ENCODE results near the gene CIAO3. TPM values are rescaled to one million over a fixed set of nuclear protein-coding genes. Genes with fewer than 3 reads are reported as not detected.

Gene CIAO3
- total RNA-seq, 4 donors from 2014 or later, result 39.8 to 53.2 (median 45.6) TPM

GRCh38 chr16:722835-723633 lies 17.8 kb downstream of the CIAO3 start:
- H3K9me3 ChIP-seq, result no peaks in the 10 kb centered on the region
- WGBS, 2 donors, result 84 to 94% methylated on average over 9 to 18 of the region's 24 CpGs

GRCh38 chr16:721765-722540 lies 18.8 kb downstream of the CIAO3 start:
- Histone ChIP-seq H3K4me3 (peak overlapping the region; percentile 65 to 91 (median 81)), H3K27me3 (peaks cover 0 to 6% of the 10 kb centered on the region in 2 donors), H3K36me3 (no peaks in the 10 kb centered on the region), H3K4me1 (peaks cover 0 to 54% (median 32%) of the 10 kb centered on the region in 4 donors), H3K9me3 (no peaks in the 10 kb centered on the region), H3K27ac (peak overlapping the region; percentile 72 to 93 (median 88))
- 74 to 90% methylated on average over 7 to 48 of the region's 51 CpGs for WGBS, 2 donors
- TF ChIP-seq, protein P1, sequence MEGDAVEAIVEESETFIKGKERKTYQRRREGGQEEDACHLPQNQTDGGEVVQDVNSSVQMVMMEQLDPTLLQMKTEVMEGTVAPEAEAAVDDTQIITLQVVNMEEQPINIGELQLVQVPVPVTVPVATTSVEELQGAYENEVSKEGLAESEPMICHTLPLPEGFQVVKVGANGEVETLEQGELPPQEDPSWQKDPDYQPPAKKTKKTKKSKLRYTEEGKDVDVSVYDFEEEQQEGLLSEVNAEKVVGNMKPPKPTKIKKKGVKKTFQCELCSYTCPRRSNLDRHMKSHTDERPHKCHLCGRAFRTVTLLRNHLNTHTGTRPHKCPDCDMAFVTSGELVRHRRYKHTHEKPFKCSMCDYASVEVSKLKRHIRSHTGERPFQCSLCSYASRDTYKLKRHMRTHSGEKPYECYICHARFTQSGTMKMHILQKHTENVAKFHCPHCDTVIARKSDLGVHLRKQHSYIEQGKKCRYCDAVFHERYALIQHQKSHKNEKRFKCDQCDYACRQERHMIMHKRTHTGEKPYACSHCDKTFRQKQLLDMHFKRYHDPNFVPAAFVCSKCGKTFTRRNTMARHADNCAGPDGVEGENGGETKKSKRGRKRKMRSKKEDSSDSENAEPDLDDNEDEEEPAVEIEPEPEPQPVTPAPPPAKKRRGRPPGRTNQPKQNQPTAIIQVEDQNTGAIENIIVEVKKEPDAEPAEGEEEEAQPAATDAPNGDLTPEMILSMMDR (IDR thresholded peaks at IDR 0.05), result no peak
- TF ChIP-seq EP300 (IDR thresholded peaks at IDR 0.05) (no peak), POLR2A (IDR thresholded peaks at IDR 0.05) (no peak)
- DNase-seq (ENCODE audit: low spot score in 2 of 2), result no peak

More at GRCh38 chr16:722835-723633, 17.8 kb downstream of the CIAO3 start:
- Histone ChIP-seq H3K36me3 (no peaks in the 10 kb centered on the region), H3K4me3 (no peak overlapping the region), H3K27me3 (peaks cover 0 to 14% of the 10 kb centered on the region in 2 donors), H3K27ac (no peak overlapping the region), H3K4me1 (peaks cover 0 to 54% (median 38%) of the 10 kb centered on the region in 4 donors)
- no peak for TF ChIP-seq EP300 (IDR thresholded peaks at IDR 0.05)
- TF ChIP-seq POLR2A (IDR thresholded peaks at IDR 0.05), result no peak
- TF ChIP-seq, protein P1 (IDR thresholded peaks at IDR 0.05), result no peak
- DNase-seq (ENCODE audit: low spot score in 2 of 2), result no peak

DNA sequence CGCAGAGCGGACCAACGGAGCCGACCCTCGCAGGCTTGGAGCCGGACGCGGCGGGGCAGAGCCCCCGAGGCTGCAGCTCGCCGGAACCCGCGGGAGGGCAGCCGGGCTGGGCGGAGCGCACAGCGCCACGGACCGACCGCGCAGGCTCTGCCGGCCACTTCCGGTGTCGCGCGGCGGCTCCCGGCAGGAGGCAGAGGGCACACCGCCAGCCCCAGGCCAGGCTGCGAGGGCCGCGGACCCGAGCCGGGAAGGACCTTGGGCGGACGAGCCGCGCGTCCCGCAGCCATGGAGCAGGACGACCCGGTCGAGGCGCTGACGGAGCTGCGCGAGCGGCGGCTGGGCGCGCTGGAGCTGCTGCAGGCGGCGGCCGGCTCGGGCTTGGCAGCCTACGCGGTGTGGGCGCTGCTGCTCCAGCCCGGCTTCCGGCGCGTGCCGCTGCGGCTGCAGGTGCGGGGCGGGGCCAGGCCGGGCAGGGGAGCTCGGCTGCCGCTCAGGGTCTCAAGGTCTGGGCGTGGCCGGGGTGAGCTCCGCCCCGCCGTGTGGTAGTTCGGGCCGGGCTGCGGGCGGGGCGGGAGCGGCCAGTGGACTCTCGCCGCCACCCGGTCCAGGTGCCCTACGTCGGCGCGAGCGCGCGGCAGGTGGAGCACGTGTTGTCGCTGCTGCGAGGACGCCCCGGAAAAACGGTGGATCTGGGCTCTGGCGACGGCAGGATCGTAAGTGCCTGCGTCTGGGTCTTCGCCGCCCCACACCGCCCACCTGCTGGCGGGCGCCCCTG lies 19.6 kb downstream of the CIAO3 start, which contains the start of gene ANTKMT:
Gene ANTKMT (plus strand): TSS at position 157 of the 775 bp plus-strand sequence. CDS start 129 bp downstream, at position 286.
- WGBS, 2 donors, result 0 to 3% methylated on average over 32 to 76 of the region's 106 CpGs
- no peaks in the 10 kb centered on the region for H3K9me3 ChIP-seq
- peaks cover 0 to 2% of the 10 kb centered on the region in 2 donors for H3K27me3 ChIP-seq
- TF ChIP-seq, protein P1 (IDR thresholded peaks at IDR 0.05), result peak in 2 of 5 experiments; percentile 36 to 73
- TF ChIP-seq EP300 (IDR thresholded peaks at IDR 0.05) (no peak), POLR2A (IDR thresholded peaks at IDR 0.05) (peak; percentile 25 to 48)
- peak within 1 kb of the TSS; percentile 72 to 93 (median 88) for H3K27ac ChIP-seq
- DNase-seq (ENCODE audit: low spot score in 2 of 2), result peak; percentile 36
- peaks cover 0 to 56% (median 38%) of the 10 kb centered on the region in 4 donors for H3K4me1 ChIP-seq
- no peaks in the 10 kb centered on the region for H3K36me3 ChIP-seq
- H3K4me3 ChIP-seq, result peak within 1 kb of the TSS; percentile 65 to 91 (median 81)

GRCh38 chr16:720447-720989 lies 20.3 kb downstream of the CIAO3 start:
- Histone ChIP-seq H3K9me3 (no peaks in the 10 kb centered on the region), H3K36me3 (no peaks in the 10 kb centered on the region), H3K27me3 (no peaks in the 10 kb centered on the region), H3K4me3 (peak overlapping the region; percentile 65 to 91 (median 81)), H3K27ac (peak overlapping the region; percentile 72 to 93 (median 88)), H3K4me1 (peaks cover 0 to 62% (median 41%) of the 10 kb centered on the region in 4 donors)
- WGBS, 2 donors, result 0 to 1% methylated on average over 19 to 37 of the region's 38 CpGs
- TF ChIP-seq, protein P1 (IDR thresholded peaks at IDR 0.05), result peak in 1 of 5 experiments; percentile 5
- no peak for TF ChIP-seq POLR2A (IDR thresholded peaks at IDR 0.05)
- TF ChIP-seq EP300 (IDR thresholded peaks at IDR 0.05), result peak in 1 of 2 donors; percentile 47
- DNase-seq (ENCODE audit: low spot score in 2 of 2), result no peak
